Measurements from ENCODE around the gene UBE2I.
"Not testable (repeated sequence)": the region's sequence is repeated elsewhere in the genome, so short reads cannot be mapped to it uniquely, and the experiment has no call there.

UBE2I gene

DNA sequence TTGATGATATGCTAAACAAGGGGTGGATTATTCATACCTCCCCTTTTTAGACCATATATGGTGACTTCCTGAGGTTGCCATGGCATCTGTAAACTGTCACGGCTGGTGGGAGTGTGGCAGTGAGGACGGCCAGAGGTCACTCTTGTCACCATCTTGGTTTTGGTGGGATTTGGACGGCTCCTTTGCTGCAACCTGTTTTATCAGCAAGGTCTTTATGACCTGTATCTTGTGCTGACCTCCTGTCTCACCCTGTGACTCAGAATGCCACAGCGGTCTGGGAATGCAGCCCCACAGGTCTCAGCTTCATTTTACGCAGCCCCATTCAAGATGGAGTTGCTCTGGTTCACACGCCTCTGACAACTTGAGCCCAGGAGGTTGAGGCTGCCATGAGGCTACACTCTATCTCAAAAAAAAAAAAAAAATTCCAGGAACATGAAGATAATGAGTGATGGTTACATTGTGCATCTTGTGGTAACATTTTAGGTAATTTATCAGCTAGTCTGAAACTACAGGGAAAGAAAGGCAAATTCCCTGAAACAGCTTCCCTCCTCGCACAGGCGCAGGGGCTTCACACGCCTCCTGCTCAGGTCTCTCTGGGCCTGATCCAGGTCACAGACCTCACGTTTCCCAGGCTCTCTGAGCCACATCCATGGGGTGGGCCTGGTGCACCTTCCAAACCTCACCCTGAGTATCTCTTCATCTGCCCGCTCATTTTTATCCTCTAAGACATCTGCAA, 15.3 kb upstream of the UBE2I start:
- DNase-seq, result no peak

DNA sequence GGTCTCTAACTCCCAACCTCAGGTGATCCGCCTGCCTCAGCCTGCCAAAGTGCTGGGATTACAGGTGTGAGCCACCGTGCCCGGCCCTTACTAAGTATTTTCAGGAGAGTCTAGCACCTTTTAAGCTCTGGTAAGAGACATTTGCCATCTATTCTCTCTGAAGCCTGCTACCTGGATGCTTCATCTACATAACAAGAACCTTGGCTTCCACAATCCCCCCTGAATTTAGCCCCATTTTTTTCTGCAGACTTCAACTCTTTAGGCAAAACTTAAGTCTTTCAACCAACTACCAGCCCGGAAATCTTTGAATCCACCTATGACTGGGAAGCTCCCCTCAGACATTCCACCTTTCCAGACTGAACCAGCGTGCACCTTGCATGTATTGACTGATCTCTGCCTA, 14.0 kb upstream of the UBE2I start:
- DNase-seq, result no peak

DNA sequence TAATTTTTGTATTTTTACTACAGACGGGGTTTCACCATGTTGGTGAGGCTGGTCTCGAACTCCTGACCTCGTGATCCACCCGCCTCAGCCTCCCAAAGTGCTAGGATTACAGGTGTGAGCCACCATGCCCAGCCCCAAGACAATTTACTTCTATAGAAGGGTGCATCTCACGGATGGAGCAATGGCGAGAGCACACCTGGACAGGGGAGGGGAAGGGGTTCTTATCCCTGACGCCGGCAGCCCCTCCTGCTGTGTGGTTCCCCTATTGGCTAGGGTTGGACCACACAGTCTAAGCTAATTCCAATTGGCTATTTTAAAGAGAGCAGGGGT, 12.8 kb upstream of the UBE2I start:
- not testable (repeated sequence) for DNase-seq

DNA sequence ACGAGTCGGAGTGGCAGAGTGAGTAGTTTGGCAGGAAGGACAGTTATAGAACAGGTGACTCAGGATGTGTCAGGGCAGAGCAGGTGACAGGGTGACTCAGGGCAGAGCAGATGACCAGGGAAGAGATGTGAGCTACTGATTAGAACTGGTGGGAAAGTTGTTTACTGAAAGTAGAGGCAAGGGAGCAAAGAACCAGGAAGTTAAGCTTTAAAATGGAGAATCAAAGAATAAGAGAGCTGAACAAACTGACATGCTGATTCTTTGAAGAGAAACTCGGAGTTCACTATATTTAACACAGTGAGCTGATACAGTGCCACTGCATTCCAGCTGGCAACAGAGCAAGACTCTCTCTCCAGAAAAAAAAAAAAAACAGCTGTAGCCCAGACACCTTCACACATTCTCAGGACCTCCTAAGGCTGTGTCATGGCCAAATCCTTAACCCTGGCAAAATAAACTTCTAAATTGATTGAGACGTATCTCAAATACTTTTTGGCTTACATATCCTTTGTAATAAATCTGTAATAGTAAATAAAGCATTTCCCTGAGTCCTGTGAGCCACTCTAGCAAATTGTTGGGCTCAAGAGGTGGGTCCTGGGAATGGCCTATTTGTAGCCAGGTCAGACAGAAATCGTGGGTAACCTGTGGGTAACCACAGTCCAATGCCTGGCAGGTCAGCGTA, 12.3 kb upstream of the UBE2I start:
- DNase-seq, result no peak

DNA sequence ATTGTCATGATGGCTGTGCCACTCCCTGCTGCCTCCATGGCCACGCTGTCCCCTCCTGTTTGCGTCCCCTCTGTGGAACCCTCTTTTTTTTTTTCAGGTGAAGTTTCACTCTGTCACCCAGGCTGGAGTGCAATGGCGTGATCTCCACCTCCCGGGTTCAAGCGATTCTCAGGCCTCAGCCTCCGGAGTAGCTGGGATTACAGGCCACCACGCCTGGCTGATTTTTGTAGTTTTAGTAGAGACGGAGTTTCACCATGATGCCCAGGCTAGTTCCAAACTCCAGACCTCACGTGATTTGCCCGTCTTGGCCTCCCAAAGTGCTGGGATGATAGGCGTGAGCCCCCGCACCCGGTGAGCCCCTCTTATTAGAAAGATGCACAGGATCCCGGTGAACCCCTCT, 11.0 kb upstream of the UBE2I start:
- DNase-seq, result no peak

DNA sequence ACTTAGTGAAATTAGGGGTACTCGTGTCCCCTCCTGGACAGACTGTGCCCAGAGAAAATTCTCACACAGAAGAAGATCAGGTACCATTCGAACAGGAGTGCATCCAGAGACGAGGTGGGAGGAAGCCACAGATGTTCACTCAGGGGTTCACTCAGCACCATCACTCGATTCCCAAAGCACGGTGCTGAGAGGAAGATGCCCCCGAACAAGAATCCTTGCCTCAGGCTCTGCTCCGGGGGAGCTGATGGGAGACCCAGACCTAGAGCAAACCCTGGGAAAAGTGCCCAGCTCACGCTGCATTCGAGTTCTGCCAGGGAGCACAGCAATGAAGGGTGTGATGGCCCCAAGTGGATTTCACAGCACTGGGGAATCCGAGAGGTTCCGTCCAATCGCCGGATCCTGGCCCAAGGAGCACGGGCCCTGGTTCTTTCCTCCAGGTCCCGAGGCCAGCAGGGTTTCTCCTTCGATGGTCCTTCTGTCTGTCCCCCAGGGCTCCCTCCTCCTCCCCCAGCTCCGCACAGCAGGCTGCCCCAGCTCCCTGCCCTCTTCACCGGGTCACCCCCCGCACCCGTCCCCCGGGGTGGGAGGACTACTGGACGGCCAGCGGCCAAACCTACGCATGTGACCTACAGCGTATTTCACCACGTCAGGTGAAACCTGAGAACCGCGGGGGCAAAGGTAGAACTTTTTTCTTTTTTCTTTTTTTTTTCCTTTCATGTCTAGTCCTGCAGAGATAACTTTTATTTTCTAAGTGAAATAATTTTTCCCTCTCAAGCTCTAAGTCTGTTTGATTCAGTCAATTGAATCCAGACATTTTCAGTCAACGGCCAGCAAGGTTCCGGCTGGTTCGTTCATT, 10.2 kb upstream of the UBE2I start:
- DNase-seq, result no peak

DNA sequence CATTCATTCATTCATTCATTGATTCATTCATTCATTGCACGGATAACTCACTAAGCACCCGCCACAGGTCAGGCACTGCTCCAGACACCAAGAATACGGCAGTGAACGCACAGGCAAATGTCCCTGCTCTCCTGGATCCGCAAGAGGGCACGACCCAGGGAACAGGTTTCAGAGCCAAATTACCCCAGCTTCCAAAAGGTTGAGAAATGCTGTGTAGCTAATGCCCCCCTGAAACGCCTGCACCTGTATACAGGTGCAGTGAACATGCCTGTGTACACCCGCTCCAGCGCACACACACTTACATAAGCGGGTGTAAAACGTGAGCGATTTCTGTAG, 9.6 kb upstream of the UBE2I start:
- DNase-seq, result no peak

DNA sequence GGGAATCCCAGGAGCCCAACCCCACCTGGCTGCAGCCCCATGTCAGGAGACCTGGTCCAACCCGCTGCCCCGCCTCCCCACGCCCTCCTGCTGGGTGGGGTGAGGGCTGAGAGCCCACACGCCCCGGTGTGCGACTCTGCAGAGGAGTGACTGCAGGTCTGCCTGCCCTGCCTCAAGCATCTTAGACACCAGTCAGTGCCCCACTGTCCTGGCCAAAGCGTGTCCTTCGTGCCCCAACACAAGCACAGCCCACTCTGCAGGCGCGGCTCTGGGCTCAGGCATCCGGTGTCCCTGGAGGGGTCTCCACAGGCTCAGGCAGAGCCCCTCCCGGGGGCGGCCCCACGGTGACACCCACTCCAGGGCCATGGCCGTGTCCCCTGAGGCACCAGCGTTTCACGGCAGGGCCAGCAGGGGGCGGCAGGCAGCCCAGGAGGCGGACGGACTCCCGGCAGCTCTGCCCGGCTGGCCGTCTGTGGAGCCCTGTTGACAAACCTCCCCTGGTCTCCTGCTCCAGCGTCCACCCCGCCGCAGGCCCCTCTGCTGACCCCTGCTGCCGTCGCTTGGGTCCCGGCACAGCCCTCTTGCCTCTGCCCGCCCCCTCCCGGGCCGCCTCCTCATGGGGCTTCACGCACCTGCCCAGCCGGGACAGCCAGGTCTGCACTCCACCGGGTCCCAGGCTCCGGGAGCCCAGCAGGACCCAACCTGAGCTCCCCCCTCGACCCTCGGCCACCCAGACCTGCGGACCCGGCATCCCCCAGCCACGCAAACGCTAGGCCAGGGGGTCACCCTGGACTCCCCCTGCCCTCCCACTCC, 8.6 kb upstream of the UBE2I start:
- no peak for DNase-seq

DNA sequence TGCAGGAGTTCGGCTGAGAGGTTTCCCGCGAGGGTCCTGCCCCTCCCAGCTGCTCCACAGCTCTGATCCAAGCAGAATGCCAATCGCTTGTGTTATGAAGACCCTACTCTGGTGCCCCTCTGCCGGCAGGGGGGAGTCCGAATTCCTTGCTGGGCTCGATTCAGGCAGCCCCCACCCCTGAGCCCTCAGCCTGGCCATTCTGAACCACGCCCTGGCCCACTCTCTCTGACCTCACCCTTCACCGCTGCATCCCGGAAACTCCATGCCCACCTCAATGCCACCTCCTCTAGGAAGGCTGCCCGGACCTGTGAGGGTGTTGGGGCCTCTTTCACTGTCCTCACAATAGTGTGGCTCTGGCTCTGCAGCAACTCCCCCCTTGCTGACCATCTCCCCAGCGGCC, 7.9 kb upstream of the UBE2I start:
- DNase-seq, result no peak

DNA sequence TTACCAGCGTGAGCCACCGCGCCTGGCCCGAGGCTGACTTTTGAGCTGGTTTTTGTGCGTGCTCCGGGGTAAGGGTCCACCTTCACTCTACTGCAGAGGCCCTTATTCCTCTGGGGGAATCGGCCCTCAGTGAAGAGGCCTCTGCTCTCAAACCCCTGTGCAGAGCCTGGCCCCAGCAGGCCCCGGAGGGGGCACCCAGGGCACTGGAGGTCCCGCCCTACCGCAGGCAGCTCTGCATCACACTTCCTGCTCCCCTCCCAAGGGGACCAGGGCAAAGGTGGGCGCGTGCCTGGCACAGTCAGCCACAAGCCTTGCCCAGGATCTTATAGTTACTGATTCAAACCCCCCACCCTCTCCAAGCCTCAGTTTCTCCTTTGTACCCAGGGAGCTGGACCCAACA, 3.6 kb upstream of the UBE2I start:
- no peak for DNase-seq

DNA sequence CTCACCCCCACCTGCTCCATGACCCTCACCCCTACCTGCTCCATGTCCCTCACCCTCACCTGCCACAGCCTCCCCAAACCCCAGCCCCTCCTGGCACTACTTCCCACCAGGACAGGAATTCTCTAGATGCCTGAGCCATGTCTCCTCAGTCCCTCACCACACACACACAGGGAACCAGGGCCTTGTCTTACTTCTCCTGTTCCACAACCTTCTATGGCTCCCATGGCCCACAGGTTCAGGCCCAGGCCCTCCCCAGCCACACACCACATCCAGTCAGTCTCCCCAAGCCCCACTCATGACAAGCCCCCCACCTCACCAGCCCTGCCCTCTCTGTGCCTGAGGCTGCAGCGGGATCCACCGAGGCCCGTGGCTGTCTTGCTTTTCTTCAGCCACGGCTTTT, 3.1 kb upstream of the UBE2I start:
- DNase-seq, result no peak

DNA sequence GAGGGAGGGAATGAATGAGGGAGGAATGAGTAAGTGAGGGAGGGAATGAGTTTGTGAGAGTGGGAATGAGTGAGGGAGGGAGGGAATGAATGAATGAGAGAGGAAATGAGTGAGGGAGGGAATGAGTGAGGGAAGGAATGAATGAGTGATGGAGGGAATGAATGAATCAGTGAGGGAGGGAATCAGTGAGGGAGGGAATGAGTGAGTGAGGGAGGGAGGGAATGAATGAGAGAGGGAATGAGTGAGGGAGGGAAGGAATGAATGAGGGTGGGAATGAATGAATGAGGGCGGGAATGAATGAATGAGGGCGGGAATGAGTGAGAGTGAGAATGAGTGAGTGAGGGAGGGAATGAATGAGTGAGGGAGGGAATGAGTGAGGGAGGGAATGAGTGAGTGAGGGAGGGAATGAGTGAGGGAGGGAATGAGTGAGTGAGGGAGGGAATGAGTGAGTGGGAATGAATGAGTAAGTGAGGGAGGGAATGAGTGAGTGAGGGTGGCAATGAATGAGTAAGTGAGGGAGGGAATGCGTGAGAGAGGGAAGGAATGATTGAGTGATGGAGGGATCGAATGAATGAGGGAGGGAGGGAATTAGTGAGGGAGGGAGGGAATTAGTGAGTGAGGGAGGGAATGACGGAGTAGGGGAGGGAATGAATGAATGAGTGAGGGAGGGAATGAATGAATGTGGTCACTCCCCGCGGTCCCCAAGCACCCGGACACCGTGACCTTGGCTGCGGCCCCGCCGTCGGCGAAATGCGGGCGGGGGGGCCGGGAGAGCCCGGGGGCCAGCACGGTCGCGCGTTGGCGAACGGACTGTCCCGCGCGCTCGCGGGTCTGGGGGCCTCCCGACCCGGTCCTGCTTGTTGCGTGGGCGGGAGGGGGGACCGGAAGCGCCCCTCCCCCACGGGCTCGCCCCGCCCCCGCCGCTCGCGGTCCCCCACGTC, 1.1 kb upstream of the UBE2I start:
- DNase-seq, result peak; percentile 11

DNA sequence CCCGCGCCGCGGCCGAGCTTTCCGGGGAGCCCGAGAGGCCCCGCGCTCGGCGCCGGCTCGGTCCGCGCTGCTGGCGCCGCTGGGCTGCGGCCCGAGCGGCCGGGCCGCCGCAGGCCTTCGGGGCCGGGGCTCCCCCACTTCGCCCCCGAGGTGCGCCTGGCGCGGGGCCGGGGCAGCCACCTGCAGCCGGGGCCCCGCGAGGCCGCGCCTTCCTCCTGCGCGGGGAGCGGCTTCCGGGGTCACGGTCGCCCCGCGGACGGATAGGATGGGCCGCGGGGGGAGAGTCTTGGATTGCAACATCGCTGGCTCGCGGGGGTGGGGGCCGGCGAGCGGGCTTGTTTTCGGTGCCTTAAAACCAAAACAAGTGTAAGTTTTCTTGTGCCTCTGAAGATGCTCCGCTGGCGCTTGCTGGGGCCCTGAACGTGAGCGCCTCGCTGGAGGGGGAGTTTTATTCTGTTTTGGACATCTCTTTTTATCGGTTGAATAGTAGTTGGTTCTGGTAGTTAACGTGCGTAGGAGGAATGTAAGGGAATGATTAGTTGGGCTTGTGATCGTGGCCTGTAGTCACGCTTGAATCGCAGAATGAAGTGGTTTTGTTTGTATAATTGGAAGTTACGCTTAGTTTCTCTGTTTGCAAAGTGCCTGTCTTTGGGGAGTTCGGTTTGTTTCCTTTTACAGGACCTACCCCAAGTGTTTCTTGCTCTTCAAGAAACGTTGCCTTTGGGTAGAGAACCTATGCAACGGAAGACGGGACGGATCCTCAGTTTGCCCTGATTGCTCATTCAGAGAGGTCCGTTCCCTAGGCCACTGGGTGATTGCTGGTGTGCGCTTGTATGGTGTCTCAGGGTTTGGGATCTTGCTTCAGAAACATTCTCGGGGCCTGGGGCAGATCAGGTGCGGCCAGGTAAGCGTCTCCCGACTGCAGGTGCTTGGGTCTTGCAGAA, 724 bp downstream of the UBE2I start:
- DNase-seq, result no peak

DNA sequence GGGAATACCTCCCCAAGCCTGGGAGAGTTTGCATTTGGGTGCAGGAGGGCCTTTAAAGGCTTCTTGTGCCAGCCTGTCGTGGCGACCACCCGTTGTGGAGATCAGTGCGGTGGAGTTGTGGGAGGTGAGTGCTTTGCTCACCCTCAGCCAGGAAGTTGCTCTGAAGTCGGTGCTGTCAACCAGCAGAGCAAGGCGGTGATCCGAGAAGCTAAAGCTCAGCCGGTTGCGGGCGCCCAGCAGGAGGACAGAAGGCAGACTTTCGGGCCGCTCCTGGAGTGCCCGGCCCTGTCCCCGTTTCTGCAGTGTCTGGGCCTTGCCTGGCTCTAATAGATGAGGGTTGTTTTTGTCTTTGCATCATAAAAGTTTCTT, 1.4 kb downstream of the UBE2I start:
- DNase-seq, result no peak

DNA sequence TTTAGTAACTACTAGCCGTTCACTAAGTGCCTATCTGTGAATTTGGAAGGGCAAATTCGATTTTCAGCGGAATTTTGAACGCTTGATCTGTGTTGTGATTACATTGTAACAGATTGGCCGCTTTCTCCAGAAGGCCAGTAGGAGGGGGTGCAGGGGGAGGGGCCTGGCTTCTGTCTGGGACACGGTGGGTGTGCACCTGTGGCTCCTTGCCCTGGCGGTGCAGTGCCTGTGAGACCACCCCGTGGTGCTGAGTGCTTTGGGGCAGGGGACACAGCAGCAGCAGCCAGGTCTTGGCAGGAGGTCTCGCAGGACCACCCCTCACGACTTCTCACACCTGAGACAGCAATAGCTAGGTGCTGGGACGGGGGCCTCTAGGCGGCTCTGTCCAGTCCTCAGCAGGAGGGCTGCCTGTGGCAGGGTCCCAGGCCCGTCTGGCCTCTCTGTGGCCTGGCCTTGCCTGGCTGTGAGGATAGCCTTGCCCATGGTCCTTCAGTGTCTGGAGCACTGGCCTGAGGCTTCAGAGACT, 1.8 kb downstream of the UBE2I start:
- DNase-seq, result no peak

DNA sequence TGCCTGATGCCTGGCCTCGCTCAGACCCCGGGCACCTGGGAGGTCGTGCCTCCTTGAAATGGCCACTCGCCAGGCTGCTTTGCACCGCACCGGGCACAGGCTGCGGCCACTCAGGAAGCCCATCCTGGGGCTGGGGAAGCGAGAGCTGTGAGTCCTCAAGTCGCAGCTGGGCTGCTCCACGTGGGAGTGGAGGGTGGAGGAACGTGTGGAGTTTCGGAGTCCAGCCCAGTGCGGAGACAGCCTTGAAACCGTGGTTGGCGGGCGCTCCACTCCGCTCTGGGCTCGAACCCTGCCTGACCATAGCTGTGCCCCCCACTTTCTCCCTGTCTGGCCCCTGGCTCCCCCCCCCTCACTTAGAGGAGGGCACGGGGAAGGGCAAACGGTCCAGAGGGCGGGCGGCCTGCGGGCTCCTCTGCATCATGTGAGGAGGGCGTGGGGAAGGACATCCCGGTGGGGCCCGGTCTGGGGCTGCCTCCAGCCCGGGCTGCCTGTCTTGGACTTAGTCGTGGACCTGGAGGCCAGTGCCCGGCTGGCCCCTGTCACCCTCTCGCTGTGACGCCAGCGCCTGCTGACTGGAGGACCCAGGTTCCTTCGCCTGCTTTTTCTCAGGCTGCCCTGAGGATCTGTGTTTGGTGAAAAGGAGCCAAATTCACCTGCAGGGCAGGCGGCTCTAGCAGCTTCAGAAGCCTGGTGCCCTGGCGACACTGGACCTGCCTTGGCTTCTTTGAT, 2.5 kb downstream of the UBE2I start:
- no peak for DNase-seq

DNA sequence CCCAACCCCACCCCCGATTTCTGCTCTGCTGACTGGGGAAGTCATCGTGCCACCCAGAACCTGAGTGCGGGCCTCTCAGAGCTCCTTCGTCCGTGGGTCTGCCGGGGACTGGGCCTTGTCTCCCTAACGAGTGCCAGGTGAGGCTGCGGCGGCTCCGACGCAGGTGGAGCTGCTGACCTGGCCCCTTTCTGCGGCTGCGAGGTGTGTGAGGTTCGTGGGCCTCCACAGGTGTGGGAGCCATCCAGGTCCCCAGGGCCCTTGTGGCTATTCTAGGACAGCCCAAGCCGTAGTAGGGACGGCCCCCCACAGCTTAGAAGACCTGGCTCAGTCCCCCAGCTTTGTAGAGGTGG, 3.0 kb downstream of the UBE2I start:
- DNase-seq, result no peak

DNA sequence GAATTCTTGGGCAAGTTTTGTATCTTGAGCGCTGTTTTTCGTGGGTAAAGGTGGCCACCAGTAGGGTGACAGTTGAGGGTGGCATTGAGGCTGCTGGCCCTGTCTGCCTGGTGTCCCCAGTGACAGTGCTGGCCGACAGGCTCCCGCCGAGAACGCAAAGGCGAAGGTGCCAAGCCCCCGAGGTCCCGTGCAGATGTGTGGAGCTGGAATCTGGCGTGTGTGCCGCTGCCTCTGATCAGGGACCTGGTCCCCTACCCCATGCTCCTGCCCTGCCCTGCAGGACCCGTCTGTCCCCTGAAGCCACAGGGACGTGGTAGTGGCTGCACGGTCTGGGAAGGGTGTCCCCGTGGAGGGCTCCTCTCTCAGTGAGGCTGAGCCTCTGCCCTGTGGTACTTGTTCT, 3.5 kb downstream of the UBE2I start:
- no peak for DNase-seq

DNA sequence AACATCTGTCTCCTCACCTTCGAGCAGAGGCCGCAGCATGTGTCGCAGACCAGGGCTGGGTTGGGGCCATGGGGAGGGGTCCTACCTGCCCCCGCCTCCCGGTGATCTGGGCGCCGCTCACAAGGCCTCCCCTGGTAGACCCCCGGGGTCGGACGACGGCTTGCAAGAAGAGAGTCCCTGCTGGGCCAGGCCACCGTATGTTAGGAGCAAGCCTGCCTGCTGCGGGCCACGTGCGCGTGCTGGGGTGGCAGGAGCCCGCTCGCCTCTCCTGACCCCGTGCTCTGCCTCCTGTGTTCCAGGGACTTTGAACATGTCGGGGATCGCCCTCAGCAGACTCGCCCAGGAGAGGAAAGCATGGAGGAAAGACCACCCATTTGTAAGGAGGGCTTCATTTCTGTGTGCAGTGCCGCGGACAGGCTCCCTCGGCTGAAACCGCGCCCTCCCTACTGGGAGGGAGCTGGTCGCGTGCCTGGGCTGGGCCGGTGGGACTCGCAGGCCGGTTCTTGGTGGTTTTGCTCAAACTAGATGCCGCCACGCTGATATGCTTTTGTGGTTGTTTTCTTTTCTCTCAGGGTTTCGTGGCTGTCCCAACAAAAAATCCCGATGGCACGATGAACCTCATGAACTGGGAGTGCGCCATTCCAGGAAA, 4.4 kb downstream of the UBE2I start:
- DNase-seq, result no peak

Data from NCI-H1694 (cell line).